ENCODE measurements around the gene FGL2.

DNA sequence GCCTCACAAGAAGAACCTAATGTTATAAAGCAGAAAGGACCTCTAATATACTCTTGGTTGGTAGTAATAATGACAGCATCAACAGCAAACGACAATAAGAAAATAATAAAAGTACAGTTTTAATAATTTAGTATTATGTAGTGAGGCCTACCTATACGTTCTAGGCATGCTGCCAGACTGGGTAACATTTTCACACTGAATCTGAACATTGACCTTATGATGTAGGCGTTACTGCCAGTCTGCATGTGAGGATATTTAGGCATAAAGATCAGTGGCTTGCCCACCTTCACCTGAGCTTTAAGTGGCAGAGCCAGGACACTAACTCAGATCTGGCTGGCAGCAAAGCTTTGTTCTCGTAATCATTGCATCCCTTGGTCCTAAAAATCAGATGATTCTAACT lies 2.5 kb downstream of the FGL2 start:
- TF ChIP-seq POLR2AphosphoS5 (IDR thresholded peaks at IDR 0.05; ENCODE audit: low read depth, low read length) (no peak), POLR2A (IDR thresholded peaks at IDR 0.05; ENCODE audit: low read depth, low read length) (no peak)

Data from GM12891 (cell line).